Fibroblast of skin of abdomen (primary cell): ENCODE measurements around the gene NOP9. TPM values are rescaled to one million over a fixed set of nuclear protein-coding genes. Genes with fewer than 3 reads are reported as not detected.

Experiments used
- DNase-seq: peaks from one replicate; pipeline ENCODE4 v3.0.0-alpha.2; 2013
- polyA plus RNA-seq, 2 experiments: library from polyadenylated mRNA; unstranded; fragments of 120-200 nt; gene quantifications; one replicate each; pipeline ENCODE4 v1.2.1, GENCODE V29; 2013; ENCODE audit not compliant: insufficient read length in 2 of 2

NOP9 gene
- polyA plus RNA-seq (2013, experiment 1 of 2; ENCODE audit: insufficient read length), result 17.4 TPM
- polyA plus RNA-seq (2013, experiment 2 of 2; ENCODE audit: insufficient read length), result 17.9 TPM

- peak; percentile 86 for DNase-seq
Measured at GRCh38 chr14:24299255-24300191, at the start of gene NOP9, which contains the start of gene DHRS1. NOP9 (plus strand) TSS chr14:24299850; CDS start chr14:24299955, 105 bp downstream. DHRS1 (minus strand) TSS chr14:24299780; CDS start chr14:24299106, 674 bp downstream.

- DNase-seq, result no peak
Measured at GRCh38 chr14:24250354-24250753, 49.3 kb upstream of the NOP9 start.

- peak; percentile 31 for DNase-seq
Measured at GRCh38 chr14:24251880-24252288, 47.8 kb upstream of the NOP9 start.

GRCh38 chr14:24252289-24253124 lies 47.1 kb upstream of the NOP9 start:
- no peak for DNase-seq

GRCh38 chr14:24253936-24254335 lies 45.7 kb upstream of the NOP9 start:
- no peak for DNase-seq

GRCh38 chr14:24254630-24255392 lies 44.8 kb upstream of the NOP9 start:
- DNase-seq, result no peak

GRCh38 chr14:24255438-24255837 lies 44.2 kb upstream of the NOP9 start:
- DNase-seq, result no peak

GRCh38 chr14:24255931-24256711 lies 43.5 kb upstream of the NOP9 start:
- no peak for DNase-seq

- DNase-seq, result no peak
Measured at GRCh38 chr14:24256960-24257359, 42.7 kb upstream of the NOP9 start.

GRCh38 chr14:24258119-24258518 lies 41.5 kb upstream of the NOP9 start:
- DNase-seq, result no peak

GRCh38 chr14:24258548-24259265 lies 40.9 kb upstream of the NOP9 start:
- DNase-seq, result no peak

- DNase-seq, result peak; percentile 78
Measured at GRCh38 chr14:24259282-24260025, 40.2 kb upstream of the NOP9 start.

GRCh38 chr14:24260026-24260779 lies 39.4 kb upstream of the NOP9 start:
- DNase-seq, result no peak

- no peak for DNase-seq
Measured at GRCh38 chr14:24260780-24261157, 38.9 kb upstream of the NOP9 start.

- no peak for DNase-seq
Measured at GRCh38 chr14:24261256-24261968, 38.2 kb upstream of the NOP9 start.

GRCh38 chr14:24261969-24262327 lies 37.7 kb upstream of the NOP9 start:
- DNase-seq, result no peak

GRCh38 chr14:24262821-24263733 lies 36.6 kb upstream of the NOP9 start, which contains the start of gene TGM1:
TGM1 (minus strand) TSS chr14:24263177; CDS start chr14:24262352, 825 bp downstream.
- no peak for DNase-seq
